ENCODE measurements around the gene CSF2RB. TPM values are rescaled to one million over a fixed set of nuclear protein-coding genes. Genes with fewer than 3 reads are reported as not detected.

Gene CSF2RB
- polyA plus RNA-seq, 2 of the 4 experiments (the other 2 are of a cell fraction) = not detected

DNA sequence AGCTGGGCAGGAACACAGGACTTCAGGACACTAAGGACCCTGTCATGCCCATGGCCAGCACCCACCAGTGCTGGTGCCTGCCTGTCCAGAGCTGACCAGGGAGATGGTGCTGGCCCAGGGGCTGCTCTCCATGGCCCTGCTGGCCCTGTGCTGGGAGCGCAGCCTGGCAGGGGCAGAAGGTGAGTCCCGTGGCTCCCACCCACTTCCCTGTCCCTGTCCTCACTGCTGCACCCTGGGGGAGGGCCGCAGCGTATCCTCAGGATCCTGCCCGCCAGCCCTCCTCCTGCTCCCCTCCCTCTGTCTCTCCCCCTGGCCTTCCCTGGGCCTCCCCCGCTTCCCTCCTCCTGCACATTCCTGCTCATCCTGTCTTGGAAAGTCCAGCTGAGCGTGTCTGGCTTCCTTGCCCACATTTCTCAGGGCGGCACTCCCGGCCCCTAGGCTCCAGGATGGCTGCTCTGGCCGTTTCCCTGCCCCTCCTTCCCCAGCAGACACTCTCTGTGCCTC lies 8.7 kb downstream of the CSF2RB start:
- 67% methylated on average over 10 of the region's 10 CpGs for WGBS (ENCODE audit: missing lambda C conversion rate)
- ATAC-seq (peak; percentile 53 to 64; a peak in 4 of 6 replicates), FAIRE-seq (no peak), DNase-seq (ENCODE audit: low read depth in 1 of 2, low spot score in 1 of 2) (no peak)
- Histone ChIP-seq H3K4me2 (no peak overlapping the region), H3K4me3 (no peak overlapping the region), H3K9me3 (peaks cover 5% of the 10 kb centered on the region; the same call in 1 of the 3 replicates), H3K27ac (no peak overlapping the region), H3K4me1 (no peaks in the 10 kb centered on the region)
- ChIA-PET POLR2A (no interaction called here), CTCF (no interaction called here)
- TF ChIP-seq SMC3 (IDR thresholded peaks at IDR 0.05) (no peak), JUNB (IDR thresholded peaks at IDR 0.05) (no peak), ATOH8 (CRISPR knock-in tag; IDR thresholded peaks at IDR 0.05; ENCODE audit: low read depth) (no peak), NR3C1 (IDR thresholded peaks at IDR 0.05) (no peak), MYC (IDR thresholded peaks at IDR 0.05; ENCODE audit: borderline replicate concordance, low read length) (no peak), CHD2 (IDR thresholded peaks at IDR 0.05; ENCODE audit: low read length, partially characterized antibody) (no peak), FOXS1 (CRISPR knock-in tag; IDR thresholded peaks at IDR 0.05) (no peak), EHF (CRISPR knock-in tag; IDR thresholded peaks at IDR 0.05) (no peak), JUN (IDR thresholded peaks at IDR 0.05) (no peak), CTCF (IDR thresholded peaks at IDR 0.05) (no peak), ZC3H11A (IDR thresholded peaks at IDR 0.05) (no peak), ESRRA (IDR thresholded peaks at IDR 0.05; ENCODE audit: borderline replicate concordance, low read length) (no peak), HDAC2 (IDR thresholded peaks at IDR 0.05) (no peak), GATA3 (IDR thresholded peaks at IDR 0.05; ENCODE audit: borderline replicate concordance) (no peak), EP300 (IDR thresholded peaks at IDR 0.05) (no peak), HOXA7 (CRISPR knock-in tag; IDR thresholded peaks at IDR 0.05) (no peak), POLR2AphosphoS2 (conservative IDR thresholded peaks at IDR 0.05; ENCODE audit: low read length) (no peak), FOSL2 (IDR thresholded peaks at IDR 0.05) (no peak), FOSL2 (CRISPR knock-in tag; IDR thresholded peaks at IDR 0.05) (no peak), KDM1A (IDR thresholded peaks at IDR 0.05; ENCODE audit: low read depth) (no peak)

DNA sequence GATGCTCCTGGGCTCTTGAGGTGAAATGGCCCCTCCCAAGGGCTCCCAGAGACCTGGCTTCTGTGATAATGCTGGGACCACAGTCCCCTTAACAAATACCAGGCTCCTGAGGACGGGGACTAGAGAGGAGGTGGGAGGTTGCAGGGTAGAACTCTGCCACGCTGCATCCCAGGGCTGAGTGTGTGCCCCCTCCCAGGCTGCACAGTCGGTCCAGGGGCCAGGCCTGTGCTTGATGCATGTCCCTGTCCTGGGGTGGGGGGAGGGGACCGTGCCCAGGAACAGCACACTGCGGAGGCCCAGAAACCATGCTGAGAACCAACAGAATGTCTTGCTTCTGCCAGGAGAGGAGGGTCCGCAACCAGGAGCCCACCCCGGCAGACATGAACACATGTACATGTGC lies 9.3 kb downstream of the CSF2RB start:
- H3K4me1 ChIP-seq = no peaks in the 10 kb centered on the region
- CTCF ChIA-PET = no interaction called here
- TF ChIP-seq BHLHE40 (IDR thresholded peaks at IDR 0.05; ENCODE audit: low read depth, low read length) (no peak), RAD21 (conservative IDR thresholded peaks at IDR 0.05 in 1 of 2, IDR thresholded peaks at IDR 0.05 in 1 of 2) (no peak), POLR2A (IDR thresholded peaks at IDR 0.05; ENCODE audit: low read length) (no peak), SREBF2 (IDR thresholded peaks at IDR 0.05) (no peak), GATA3 (IDR thresholded peaks at IDR 0.05; ENCODE audit: borderline replicate concordance) (no peak), HOXB13 (CRISPR knock-in tag; IDR thresholded peaks at IDR 0.05; ENCODE audit: low read depth) (no peak), ZC3H11A (IDR thresholded peaks at IDR 0.05) (no peak), MYC (IDR thresholded peaks at IDR 0.05; ENCODE audit: borderline replicate concordance, low read length) (no peak), POLR2AphosphoS2 (conservative IDR thresholded peaks at IDR 0.05; ENCODE audit: low read length) (no peak), FOSB (CRISPR knock-in tag; IDR thresholded peaks at IDR 0.05) (no peak), CEBPB (IDR thresholded peaks at IDR 0.05) (no peak), CBX2 (IDR thresholded peaks at IDR 0.05; ENCODE audit: borderline replicate concordance, low read depth) (no peak), NFE2L2 (conservative IDR thresholded peaks at IDR 0.05; ENCODE audit: low read length) (no peak), NPAS2 (CRISPR knock-in tag; IDR thresholded peaks at IDR 0.05; ENCODE audit: borderline replicate concordance) (no peak), NR3C1 (IDR thresholded peaks at IDR 0.05) (no peak), FOSL2 (IDR thresholded peaks at IDR 0.05) (no peak), FOSL2 (CRISPR knock-in tag; IDR thresholded peaks at IDR 0.05) (no peak), CTCF (IDR thresholded peaks at IDR 0.05) (no peak)
- TF ChIP-seq, protein P1, sequence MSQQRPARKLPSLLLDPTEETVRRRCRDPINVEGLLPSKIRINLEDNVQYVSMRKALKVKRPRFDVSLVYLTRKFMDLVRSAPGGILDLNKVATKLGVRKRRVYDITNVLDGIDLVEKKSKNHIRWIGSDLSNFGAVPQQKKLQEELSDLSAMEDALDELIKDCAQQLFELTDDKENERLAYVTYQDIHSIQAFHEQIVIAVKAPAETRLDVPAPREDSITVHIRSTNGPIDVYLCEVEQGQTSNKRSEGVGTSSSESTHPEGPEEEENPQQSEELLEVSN (IDR thresholded peaks at IDR 0.05; ENCODE audit: borderline replicate concordance, low read depth) = no peak
- TF ChIP-seq, protein P2, sequence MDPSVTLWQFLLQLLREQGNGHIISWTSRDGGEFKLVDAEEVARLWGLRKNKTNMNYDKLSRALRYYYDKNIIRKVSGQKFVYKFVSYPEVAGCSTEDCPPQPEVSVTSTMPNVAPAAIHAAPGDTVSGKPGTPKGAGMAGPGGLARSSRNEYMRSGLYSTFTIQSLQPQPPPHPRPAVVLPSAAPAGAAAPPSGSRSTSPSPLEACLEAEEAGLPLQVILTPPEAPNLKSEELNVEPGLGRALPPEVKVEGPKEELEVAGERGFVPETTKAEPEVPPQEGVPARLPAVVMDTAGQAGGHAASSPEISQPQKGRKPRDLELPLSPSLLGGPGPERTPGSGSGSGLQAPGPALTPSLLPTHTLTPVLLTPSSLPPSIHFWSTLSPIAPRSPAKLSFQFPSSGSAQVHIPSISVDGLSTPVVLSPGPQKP (IDR thresholded peaks at IDR 0.05; ENCODE audit: low read depth, low read length) = no peak
- TF ChIP-seq, protein P3, sequence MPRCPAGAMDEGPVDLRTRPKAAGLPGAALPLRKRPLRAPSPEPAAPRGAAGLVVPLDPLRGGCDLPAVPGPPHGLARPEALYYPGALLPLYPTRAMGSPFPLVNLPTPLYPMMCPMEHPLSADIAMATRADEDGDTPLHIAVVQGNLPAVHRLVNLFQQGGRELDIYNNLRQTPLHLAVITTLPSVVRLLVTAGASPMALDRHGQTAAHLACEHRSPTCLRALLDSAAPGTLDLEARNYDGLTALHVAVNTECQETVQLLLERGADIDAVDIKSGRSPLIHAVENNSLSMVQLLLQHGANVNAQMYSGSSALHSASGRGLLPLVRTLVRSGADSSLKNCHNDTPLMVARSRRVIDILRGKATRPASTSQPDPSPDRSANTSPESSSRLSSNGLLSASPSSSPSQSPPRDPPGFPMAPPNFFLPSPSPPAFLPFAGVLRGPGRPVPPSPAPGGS (IDR thresholded peaks at IDR 0.05) = no peak
- DNase-seq (ENCODE audit: low read depth in 1 of 2, low spot score in 1 of 2) (no peak), ATAC-seq (no peak), FAIRE-seq (no peak)
- no peak overlapping the region for H3K4me2 ChIP-seq
- no peak overlapping the region for H3K4me3 ChIP-seq
- WGBS (ENCODE audit: missing lambda C conversion rate) = 40% methylated on average over 1 of the region's 7 CpGs
- peaks cover 5% of the 10 kb centered on the region; the same call in 1 of the 3 replicates for H3K9me3 ChIP-seq
- POLR2A ChIA-PET = no interaction called here
- no peak overlapping the region for H3K27ac ChIP-seq
